Ecto neural progenitor cell (in vitro differentiated cells): Measurements from ENCODE around the gene XYLT1.
A peak's percentile ranks its signal among the peaks of the same experiment; 100 is the strongest.

Experiments used
- DNase-seq: peaks from one replicate; pipeline ENCODE4 v3.0.0-alpha.2; 2018; ENCODE audit warnings: low spot score

The XYLT1 gene

GRCh38 chr16:17177959-17178905 lies 292.5 kb downstream of the XYLT1 start:
- DNase-seq = no peak

DNA sequence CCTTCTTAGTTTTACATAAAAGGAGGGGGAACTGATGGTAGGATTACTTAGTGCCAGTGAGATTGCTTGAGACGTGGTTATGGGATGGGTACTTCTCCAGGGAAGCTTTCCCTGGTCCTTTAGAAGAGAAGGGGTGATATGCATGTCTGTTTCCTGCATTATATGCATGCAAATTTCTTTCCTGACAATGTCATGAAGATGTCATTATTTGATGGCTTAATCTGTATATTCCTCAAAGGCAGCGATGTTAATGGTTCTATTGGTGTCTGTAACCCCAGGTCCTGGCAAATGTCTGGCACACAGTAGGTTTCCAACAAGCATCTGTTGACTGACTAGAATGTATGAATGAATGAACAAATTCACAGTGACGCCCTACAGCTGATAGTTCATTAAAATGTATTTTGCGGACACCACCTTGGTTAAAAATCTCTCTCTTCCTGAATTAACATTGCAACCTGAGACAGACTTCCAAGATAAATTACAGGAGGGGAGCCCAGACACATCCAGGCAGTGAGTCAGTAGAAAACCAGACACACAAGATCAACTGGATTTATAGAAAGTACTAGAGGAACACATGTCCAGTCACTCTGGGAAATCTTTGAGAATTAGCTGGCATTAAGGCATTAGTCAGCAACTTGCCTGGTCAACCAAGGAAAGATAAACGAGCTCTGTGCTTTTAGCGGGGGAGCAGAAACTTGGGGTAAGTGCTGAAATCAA lies 293.4 kb downstream of the XYLT1 start:
- DNase-seq = no peak

DNA sequence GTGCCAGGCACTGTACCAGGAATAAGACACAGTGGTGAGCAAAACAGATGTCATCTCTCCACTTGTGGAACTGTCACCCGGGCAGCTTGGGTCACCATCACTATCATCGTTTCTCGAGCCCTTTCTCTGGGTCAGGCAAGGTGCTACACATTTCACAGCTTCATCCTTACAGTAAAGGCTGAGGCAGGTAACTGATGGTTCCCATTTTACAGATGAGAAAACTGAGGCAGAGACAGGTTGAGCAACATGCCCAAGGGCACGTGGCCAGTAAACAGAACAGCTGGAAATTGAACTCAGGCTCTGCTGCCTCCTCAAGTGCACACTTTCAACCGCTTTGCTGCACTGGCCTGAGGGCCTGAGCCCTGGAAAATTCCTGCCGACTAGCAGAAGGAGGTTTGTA lies 294.6 kb downstream of the XYLT1 start:
- DNase-seq = no peak

- DNase-seq = no peak
These were observed 297.5 kb downstream of the XYLT1 start for GRCh38 chr16:17173281-17173680.

DNA sequence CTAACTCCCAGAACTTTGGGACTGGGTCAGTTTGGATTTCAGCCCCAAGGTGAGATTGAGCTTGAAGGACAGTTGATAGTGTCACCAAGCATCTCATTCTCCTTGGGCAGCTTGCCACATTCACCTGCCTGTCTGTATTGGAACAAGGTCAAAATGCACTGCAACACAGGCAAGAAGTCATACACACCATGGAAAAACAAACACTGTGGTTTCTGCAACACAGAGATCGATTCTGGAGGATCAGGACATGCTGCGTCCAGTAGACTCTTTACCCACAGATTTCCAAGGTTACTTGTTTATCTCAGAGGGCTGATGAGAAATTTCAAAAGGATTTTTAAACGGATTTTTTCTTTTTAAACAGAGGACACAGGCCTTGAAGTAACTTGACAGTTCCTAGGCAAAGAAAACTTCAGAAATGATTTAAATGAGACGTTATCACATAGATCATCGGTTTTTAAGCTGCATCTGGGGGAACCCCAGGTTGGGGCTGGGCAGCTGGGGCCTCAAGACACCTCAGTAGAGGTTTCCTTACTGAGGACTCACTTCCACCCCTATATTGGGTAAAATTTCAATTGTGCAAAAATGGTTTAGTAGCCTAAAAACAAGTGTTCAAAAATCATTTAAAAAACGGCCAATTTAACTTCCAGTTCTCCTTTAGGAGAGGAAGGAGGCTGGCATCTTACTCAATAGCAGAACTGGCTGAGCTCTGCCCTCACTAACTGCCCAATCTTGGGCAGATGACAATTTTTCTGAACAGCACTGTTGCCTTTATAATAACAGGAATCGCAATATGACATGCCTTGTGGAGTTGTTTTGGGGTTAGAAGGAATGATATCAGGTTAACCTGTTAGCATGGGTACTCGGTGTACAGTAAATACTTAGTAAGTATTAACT lies 299.3 kb downstream of the XYLT1 start:
- DNase-seq = no peak

DNA sequence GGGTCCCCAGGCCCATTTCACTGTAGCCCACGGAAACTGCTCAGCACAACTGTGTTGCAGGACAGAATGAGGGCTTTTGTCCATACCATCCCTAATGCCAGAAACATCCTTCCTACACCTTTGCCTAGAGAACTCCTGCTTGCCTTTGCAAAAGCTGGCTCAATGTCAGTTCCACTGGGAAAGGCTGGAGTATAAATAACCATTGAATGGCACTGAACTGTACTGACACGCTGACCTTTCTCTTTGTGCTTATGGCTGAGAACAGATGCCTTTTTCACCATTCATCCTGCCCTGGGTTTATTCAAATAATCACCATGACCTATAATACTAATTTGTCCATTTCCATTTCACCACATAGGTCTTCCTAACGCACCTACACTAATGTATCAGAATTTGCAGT lies 300.3 kb downstream of the XYLT1 start:
- DNase-seq = no peak

DNA sequence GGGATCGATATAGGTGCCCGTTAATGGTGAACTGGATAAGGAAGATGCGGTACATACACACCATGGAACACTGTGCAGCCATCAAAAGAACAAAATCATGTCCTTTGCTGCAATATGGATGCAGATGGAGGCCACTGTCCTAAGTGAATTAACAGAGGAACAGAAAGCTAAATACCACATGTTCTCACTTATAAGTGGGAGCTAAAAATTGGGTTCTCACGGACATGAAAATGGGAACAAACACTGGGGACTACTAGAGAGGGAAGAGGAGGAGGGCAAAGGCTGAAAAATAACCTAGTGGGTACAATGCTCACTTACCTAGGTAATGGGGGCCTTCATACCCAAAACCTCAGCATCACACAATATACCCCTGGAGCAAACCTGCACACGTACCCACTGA lies 302.6 kb downstream of the XYLT1 start:
- DNase-seq = no peak

DNA sequence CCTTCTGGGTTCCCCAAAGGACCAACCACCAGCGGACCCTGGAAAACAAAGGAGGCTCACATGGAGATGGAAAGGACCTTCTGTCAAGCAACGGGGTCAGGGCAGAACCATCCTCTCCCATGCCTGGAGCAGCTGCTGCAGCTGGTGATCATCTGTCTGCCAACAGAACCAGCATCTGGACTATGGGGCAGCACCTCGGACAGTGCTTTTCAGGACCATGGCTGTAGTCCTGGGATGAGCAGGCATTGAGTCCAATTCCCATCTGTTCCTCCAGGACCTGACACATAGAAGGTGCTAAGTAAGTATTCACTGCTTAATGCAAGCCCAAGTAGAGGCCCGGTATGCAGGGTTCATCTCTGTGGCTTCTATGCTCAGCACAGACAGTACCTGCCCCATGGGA lies 304.7 kb downstream of the XYLT1 start:
- no peak for DNase-seq

GRCh38 chr16:17162560-17162959 lies 308.2 kb downstream of the XYLT1 start:
- DNase-seq = no peak

DNA sequence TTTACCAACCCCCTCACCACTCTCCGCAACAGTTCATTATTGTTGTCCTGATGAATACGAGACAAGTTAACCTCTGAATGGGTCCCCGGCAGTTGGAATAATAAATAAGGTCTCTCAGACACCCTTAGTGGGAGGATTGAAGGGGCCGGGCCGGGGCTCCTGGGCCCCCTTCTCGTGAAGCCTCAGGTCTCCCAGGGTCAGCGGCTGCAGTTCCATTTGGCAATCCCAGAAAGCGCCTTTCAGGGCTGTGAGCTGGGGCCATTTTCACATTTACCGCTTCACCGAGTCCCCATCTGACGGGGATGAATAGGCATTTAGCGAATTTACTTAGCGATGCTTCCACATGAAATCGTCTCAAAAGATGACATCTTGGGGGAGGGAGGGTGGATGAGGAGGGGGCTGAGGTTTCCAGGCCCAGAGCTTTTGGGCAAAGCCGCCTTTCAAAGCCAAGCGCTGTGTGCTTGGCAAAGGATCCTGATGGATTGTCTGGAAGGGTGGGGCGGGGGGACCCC lies 309.8 kb downstream of the XYLT1 start:
- peak; percentile 72 for DNase-seq

- peak; percentile 50 for DNase-seq
These were observed 310.4 kb downstream of the XYLT1 start for GRCh38 chr16:17160285-17160853.

- no peak for DNase-seq
These were observed 311.1 kb downstream of the XYLT1 start for GRCh38 chr16:17159617-17160016.

DNA sequence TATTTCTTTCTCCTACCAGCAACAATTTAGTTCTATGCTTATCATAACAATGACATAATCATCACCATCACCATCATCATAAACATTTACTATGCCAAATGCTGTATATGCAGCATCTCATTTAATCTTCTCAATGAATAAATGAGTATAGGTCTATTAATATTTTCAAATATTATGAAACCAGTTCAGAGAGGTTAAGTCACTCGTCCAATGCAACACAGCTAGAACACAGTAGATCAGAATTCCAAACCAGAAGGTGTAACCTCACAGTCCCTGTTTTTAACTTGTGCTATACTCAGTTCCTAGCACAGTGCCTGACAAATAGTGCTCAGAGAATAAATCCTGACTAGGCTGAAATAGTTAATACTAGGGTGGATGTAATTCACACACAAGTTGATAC lies 314.8 kb downstream of the XYLT1 start:
- DNase-seq = no peak

- DNase-seq = no peak
These were observed 315.3 kb downstream of the XYLT1 start for GRCh38 chr16:17155485-17155884.

DNA sequence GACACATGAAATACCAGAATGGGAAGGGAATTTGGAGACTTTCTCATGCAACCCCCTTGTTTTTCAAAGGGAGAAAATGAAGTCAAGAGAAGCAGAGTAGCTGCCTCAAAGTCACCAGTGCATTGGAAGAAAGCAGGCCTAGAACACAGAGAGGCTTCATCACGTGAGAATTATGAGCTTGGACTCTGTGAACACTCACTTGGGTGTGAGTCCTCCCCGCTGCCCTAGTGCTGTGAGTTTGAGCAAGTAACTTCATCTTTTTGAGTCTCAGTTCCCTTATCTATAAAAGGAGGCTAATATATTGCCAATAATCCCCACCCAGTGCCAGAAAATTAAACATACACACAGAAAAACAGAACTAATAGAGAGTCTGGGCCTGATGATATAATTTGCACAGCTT lies 315.8 kb downstream of the XYLT1 start:
- no peak for DNase-seq

DNA sequence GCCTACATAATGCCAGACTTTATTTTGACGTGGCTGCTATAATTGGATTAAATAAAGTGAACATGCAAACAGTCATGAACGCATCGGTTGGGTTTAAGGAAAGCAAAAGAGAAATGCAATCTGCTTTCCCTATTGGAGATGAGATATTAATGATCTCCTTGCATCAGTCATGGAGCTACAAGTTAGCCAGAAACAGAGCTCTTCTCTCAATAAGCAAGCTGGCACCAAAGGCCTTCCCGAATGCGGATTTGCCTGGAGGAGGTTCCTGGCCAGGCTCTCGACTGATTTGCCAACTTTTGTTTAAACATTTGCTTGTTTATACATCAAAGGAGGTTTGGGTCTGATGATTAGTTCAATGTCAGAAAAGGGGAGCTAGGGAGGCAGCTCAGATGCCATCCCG lies 318.4 kb downstream of the XYLT1 start:
- no peak for DNase-seq

DNA sequence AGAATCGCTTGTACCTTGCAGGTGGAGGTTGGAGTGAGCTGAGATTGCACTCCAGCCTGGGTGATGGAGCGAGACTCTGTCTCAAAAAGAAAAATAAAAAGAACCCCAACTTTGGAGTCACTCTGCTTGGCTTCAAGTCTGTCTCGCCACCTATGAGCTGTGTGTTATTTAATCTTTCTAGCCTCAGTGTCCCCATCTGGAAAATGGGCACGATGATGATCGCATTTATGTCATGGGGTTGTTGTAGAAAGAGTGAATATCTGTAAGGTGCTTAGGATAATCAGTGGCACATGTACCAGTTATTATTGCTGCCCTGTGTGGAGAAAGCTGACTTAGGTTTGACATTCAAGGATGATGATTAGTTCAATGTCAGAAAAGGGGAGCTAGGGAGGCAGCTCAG lies 319.4 kb downstream of the XYLT1 start:
- DNase-seq = no peak

DNA sequence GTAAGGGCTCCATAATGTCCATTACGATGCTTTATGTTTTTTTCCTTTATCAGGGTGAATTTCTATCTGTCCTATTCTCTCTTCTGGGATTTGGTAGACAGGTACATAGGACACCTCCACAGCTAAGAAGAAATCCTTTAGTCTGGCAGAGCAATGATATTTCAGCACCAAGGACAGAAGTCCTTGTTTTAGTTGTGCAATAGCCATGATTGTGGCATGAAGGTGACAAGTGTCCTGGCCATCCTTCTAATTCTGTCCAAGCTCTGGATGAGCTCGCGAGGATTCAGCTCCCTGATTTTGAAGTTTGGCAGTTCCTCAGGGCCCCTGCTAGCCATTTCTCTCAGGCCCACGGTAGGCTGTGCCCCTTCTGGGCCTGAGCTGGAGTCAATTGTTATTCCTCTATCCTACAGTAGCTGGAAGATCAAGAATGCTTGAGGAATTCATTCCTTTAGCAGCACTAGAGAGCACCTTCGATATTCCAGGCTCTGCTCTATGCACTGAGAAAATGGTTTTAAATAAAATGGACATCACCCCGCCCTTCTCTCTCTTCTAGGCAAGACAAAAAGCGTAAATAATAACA lies 320.8 kb downstream of the XYLT1 start:
- DNase-seq = no peak

DNA sequence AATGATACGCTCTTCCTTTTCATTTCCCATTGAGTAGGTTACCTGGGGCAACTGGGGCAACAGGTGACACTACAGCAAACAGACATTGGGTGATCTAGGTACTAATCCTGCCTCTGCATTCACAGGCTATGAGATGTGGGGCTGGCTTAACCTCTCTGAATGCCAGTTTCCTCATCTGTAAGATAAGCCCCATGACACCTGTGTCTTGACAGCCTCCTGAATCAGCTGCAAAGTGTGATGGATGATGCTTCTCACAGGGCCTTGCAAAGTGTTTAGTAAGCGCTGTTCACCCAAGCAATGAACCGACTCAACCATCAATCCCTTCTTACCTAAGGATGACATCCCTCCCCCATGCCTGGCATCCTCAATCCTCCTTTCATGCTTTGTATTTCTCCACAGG lies 322.8 kb downstream of the XYLT1 start:
- DNase-seq = no peak

DNA sequence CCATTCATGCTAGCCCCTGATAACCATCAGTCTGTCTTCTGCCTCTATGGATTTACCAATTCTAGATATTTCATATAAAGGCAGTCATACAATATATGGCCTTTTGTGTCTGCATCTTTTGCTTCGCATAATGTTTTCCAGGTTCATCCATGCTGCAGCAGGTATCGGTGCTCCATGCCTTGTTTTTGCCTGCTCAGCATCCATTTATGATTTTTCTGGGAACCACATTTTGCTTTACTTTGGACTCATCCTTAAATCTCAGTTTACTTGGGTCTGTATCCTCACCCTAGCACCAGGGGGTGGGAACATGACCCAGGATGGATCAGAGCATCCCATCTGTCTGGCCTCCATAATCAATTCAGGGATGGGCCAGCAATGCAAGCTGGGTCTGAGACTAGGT lies 325.7 kb downstream of the XYLT1 start:
- no peak for DNase-seq

DNA sequence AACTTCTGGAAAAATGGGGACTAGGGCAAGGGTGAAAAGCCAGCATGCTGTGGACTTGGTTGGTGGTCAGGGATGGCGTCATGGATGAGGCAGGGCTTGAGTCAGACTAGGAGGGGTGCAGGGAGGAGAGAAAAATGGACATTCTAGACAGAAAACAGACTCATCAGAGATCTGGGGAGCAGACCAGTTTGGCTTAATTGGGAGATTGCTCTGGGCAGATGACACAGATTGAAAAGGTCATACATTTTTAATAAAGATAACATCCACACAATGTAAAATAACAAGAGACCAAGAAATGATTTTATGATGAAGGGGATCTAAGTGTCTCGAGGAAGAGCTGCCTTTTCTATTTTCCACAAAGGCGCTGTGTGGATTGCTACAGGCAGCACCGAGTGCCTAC lies 326.3 kb downstream of the XYLT1 start:
- DNase-seq = no peak
